ENCODE results near the gene ARHGAP27. TPM values are rescaled to one million over a fixed set of nuclear protein-coding genes. Genes with fewer than 3 reads are reported as not detected.

Gene ARHGAP27
- total RNA-seq, 4 donors from 2014 or later, result 31.5 to 38.6 (median 33.1) TPM

- H3K36me3 ChIP-seq, result peaks cover 13 to 27% of the 10 kb centered on the region in 2 donors
Observed at GRCh38 chr17:45438931-45439610, 6.4 kb upstream of the ARHGAP27 start.

DNA sequence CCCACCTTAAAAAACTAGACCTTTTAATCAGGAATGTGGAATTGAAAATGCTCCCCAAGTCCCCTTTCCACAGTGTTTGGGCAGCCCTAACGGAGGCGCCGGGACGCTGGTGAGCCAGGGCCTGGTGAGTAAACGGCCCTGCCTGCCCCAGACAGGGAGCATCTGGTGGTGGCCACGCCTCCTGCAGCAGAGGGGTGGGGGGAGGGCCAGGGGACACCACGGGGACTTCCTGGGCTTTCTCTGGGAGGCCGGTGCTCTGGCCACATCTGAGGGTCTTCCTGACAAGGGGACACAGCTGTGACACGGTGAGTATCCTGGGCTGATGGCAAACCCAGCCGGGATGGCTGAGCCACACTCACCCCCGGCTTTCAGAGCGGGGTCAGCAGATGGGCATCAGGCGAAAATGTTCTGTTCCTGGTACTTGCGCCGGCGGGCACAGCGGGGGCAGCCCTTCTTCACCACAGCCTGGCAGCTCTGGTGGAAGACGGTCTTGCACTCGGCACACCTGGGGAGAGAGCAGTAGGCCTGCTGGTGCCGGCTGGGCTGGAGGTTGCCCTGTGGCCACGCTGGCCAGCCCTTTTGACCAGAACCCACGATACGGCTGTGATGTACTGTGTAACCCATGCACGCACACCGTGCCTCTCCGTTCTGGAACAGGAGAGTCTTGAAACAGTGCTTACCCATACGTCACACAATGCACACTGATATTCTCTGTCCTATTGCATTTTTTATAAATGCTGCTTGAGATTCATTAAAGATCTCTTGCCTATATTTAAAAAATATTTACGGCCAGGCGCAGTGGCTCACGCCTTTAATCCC, 5.0 kb upstream of the ARHGAP27 start:
- no peak for TF ChIP-seq CTCF (IDR thresholded peaks at IDR 0.05)
- TF ChIP-seq POLR2A (IDR thresholded peaks at IDR 0.05), result no peak
- DNase-seq, result no peak
- Histone ChIP-seq H3K36me3 (peaks cover 13 to 27% of the 10 kb centered on the region in 2 donors), H3K4me3 (replicated peaks in 1 of 3) (no peak overlapping the region), H3K9me3 (no peaks in the 10 kb centered on the region), H3K4me1 (peaks cover 4 to 7% of the 10 kb centered on the region in 2 donors), H3K27me3 (no peaks in the 10 kb centered on the region), H3K27ac (no peak overlapping the region)
- intact Hi-C loops (cut with DNase I), result no loop called here
- WGBS, 2 donors, result 86 to 88% methylated on average over 19 to 27 of the region's 30 CpGs

More at GRCh38 chr17:45438931-45439610, 6.4 kb upstream of the ARHGAP27 start:
- Histone ChIP-seq H3K4me1 (no peaks in the 10 kb centered on the region), H3K27ac (no peak overlapping the region), H3K9me3 (no peaks in the 10 kb centered on the region), H3K4me3 (replicated peaks in 1 of 3) (no peak overlapping the region), H3K27me3 (no peaks in the 10 kb centered on the region)
- intact Hi-C loops (cut with DNase I), result no loop called here
- no peak for DNase-seq
- 93 to 98% methylated on average over 3 to 11 of the region's 11 CpGs for WGBS, 2 donors
- TF ChIP-seq POLR2A (IDR thresholded peaks at IDR 0.05) (no peak), CTCF (IDR thresholded peaks at IDR 0.05) (no peak)

DNA sequence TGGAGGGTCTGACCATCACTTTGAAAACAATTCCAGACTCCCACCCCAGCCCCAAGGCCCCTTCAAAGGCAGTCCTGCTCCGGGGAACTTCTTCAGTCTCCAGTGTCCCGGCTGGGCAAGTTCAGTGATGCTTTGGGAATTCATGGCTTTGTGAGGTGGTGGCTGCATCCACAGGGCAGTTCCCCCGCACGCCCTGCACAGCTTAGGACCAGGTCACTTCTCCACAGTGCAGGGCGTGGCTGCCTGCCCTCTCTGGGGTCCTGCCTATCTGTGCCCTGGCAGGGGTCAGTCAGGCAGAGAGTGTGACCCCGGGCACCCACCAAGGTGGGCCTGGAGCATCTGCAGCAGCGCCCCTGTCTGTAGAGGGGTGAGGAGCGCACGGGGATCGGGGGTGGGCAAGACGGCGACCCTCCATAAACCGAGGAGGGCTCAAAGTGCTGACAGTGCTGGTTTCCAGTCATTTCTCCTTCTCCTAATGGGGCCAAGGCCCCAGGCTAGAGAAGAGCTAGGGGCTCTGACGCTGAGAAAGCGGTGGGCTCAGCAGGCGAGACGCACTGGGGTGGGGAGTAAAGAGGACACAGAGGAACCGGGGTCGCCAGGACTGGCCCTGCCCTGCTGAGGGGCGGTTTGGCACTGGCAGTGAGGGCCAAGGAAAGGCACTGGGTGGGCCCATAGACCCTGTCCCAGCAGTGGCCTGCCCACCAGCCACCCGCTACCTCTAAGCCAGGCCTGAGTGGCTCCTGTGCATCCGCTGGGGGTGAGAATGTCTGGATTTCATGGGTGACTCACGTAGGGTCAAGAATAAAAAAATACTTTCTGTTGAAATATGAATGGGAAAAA, 4.2 kb upstream of the ARHGAP27 start:
- H3K36me3 ChIP-seq, result peaks cover 13 to 27% of the 10 kb centered on the region in 2 donors
- H3K4me1 ChIP-seq, result peaks cover 9 to 14% of the 10 kb centered on the region in 2 donors
- no peak overlapping the region for H3K4me3 ChIP-seq (replicated peaks in 1 of 3)
- no peaks in the 10 kb centered on the region for H3K9me3 ChIP-seq
- intact Hi-C loops (cut with DNase I), result no loop called here
- H3K27me3 ChIP-seq, result no peaks in the 10 kb centered on the region
- TF ChIP-seq CTCF (IDR thresholded peaks at IDR 0.05) (no peak), POLR2A (IDR thresholded peaks at IDR 0.05) (no peak)
- no peak for DNase-seq
- no peak overlapping the region for H3K27ac ChIP-seq
- WGBS, 2 donors, result 93 to 96% methylated on average over 19 to 23 of the region's 23 CpGs

- WGBS, 2 donors, result 89 to 100% methylated on average over 2 to 8 of the region's 10 CpGs
- Histone ChIP-seq H3K9me3 (no peaks in the 10 kb centered on the region), H3K27me3 (no peaks in the 10 kb centered on the region), H3K4me3 (replicated peaks in 1 of 3) (no peak overlapping the region), H3K4me1 (peaks cover 12 to 18% of the 10 kb centered on the region in 2 donors), H3K36me3 (peaks cover 13 to 27% of the 10 kb centered on the region in 2 donors), H3K27ac (no peak overlapping the region)
- no peak for DNase-seq
- no peak for TF ChIP-seq CTCF (IDR thresholded peaks at IDR 0.05)
- intact Hi-C loops (cut with DNase I), result no loop called here
Observed at GRCh38 chr17:45436161-45436560, 3.5 kb upstream of the ARHGAP27 start.
